Fibroblast of peridontal ligament (primary cell): Measurements from ENCODE around the gene TPD52L2.
"Not testable (repeated sequence)": the region's sequence is repeated elsewhere in the genome, so short reads cannot be mapped to it uniquely, and the experiment has no call there.

Source experiments
- DNase-seq: peaks from one replicate; pipeline ENCODE4 v3.0.0-alpha.2; 2010; ENCODE audit errors: extremely low read depth

The TPD52L2 gene

DNA sequence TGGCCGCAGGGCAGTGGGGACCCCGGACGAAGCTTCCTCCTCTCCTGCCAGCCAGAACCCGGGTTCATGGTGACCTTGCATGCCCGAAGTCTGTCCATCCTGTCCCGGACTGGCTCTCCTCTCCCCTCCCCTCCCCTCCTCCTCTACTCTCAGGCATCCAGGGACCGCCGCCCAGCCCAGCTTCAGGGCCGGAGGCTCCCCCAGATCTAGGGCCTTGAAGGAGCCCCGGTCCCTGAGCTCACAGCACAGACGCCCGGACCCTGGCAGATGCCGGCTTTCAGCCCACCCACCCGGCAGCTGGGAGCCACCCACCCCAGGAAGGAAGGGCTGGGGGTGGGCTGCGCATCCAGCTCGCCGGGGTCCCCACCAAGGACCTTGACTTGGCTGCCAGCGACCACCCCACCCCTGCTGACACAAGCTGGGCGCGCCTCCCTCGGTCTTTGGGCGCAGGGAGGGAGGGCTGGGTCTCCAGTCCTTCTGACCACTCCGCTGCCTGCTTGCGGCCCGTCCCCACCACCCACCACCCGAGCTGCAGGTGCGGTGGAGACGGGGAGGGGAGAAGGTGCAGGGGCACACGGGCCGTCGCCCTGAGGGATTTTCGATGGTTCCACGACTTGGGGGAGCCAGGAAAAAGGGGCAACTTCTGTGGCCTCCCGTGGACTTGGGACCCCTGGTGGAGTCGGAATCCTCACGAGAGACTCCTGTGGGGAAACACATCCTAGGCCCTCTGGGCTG lies 9.5 kb upstream of the TPD52L2 start:
- DNase-seq: no peak

DNA sequence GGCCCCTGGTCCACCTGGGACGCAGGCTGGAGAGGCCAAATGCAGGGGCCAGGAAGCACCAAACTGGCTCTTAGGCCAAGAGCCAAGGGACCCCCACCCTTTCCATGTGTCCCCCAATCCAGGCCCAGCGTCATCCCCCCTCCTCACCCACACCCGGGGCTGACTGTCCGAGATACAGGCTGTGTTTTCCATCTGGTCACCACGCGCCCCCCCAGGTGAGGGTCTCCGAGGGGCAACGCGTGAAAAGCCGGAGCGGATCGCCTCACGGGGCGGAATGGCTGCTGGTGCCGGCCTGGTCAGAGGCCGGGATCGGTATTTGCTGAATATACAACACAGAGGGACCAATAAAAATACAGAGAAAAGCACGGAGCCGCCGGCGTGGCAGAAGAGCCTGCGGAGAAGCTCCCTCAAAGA lies 9.0 kb upstream of the TPD52L2 start:
- no peak for DNase-seq

DNA sequence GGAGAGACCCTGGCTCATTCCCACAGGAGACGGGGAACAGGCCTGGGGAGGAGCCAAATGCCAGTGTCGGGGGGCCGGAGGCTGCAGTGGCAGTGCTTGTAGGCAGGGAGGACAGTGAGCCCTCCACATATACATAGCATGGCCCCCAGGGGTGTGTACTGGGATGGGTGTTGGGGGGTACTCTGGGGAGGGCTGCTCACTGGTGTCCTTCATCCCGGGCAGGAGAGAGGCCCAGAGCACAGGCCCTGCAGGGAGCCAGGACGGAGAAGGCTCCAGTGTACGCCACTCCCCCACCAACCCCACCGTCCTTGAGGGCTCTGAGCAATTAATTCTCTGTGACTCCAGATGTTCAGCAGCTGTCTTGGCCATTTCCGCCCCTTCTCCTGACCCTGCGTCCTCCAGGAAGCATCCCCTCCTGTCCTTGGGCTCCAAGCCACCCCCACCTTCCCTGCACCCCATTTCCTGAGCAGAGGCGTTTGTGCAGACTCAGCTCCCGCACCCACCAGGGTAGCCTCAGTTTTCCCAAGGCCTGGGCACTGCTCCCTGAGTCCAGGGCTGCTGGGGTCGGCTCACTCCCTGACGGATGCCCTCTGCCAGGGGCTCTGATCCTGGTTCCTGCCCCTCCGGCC lies 7.2 kb upstream of the TPD52L2 start:
- no peak for DNase-seq

DNA sequence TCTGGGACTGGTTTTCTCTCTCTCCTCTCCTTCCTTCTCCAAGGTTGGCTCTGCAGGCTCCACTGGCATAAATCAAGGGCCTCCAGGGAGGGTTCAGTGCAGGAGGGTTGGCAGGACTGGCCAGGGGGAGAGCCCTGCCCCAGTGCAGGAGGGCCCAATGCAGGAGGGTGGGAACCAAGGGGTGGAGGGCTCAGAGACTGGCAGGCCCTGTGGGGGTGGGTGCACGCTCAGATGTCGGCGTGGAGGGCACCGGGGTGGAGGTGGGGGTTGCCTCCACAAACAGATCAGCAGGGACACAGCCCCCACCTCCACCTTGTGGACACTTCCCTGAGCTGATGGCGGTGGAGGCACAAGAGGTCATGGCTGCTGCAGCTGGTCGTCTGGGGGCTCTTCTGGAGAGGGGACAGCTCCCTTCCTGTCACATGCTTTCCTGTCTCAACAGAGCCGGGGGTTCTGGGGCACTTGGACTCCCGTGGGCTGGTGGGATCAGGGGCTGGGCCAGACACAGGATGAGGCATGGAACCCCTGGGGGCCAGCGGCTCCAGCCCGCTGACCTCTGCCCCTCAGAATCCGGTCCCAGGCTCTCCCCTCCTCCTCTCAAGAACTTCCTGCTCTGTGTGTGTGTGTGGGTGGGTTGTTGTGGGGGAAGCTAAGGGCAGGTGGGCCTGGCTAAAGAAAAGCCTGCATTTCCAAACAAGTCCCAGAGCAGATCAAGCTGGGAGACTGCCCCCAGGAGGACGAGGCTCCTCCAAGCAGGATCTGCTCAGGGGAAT lies 6.5 kb upstream of the TPD52L2 start:
- no peak for DNase-seq

DNA sequence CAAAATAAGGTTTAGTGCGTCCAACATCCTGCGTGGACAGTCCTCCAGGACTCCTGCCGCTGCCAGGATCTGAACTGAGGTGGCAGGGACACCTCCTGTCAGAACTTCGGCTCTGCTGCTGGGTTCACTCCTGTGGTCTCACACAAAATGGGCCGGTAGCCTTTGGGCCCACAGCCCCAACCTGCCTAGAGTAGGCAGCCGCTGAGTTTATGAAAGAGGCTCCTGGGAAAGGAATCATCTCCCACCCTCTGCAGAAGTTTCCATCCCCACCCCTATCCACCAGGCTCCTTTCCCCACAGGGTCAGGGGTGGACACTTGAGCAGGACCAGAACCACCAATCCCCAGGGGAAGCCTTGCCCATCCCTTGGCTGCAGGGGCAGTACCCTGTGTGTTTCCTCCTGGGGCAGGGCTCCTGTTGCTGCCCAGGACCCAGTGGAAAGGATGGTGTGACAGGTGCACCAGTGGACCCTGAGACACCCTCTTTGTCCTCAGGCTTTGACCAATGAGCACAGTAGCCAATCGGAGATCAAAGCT lies 5.8 kb upstream of the TPD52L2 start:
- no peak for DNase-seq

DNA sequence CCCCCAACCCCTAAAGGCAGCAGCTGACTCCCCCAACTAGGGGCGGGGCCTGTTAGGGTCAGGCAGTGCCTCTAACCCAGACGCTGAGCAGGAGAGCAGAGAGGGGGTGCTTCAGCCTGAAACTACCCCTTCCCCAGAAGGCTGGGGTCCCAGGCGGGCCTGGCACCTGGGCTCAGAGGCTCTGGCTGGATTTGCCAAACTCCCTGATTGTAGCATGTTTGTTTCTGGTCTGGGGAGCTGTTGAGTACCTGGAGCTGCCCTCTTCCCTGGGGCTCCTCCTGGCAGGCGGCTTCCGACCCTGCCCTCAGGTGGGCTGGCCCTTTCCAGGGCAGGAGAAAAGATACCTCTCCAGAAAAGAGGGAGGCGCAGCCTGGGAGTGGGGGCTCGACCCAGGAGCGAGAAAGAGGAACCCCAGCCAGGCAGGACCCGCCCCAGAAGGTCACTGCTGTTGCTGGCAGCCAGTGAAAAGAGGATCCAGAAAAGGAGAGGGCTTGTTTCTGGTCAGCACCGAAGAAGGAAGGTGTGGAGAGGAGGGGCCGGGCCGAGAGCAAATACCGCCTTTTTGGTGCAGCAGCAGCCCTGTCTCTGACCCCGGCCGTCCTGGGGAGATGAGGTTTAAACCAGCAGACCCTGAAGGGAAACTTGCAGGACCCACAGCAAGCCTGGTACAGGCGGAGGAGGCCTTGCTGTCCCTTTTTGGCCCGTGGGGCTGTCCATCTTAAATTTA lies 4.6 kb upstream of the TPD52L2 start:
- DNase-seq: no peak

DNA sequence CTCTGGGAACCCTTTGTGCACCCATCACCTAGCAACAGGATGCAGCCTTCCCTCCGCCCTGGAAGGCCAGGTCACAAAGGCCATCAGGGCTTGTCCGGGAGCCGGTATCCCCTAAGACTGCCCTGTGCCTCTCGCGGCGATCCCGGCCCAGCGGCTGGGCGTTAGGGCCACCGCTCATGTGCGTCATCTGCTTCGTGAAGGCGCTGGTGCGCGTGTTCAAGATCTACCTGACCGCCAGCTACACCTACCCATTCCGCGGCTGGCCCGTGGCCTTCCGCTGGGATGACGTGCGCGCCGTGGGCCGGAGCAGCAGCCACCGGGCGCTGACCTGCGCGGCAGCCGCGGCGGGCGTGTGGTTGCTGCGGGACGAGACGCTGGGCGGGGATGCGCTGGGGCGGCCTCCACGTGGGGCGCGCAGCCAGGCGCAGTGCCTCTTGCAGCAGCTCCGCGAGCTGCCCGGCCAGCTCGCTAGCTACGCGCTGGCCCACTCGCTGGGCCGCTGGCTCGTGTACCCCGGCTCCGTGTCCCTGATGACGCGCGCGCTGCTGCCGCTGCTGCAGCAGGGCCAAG lies 3.6 kb upstream of the TPD52L2 start, which contains the start of gene ABHD16B:
TSS of gene ABHD16B (plus strand) at position 134 of the 570 bp plus-strand sequence. CDS start at position 177, 43 bp downstream.
- no peak for DNase-seq

DNA sequence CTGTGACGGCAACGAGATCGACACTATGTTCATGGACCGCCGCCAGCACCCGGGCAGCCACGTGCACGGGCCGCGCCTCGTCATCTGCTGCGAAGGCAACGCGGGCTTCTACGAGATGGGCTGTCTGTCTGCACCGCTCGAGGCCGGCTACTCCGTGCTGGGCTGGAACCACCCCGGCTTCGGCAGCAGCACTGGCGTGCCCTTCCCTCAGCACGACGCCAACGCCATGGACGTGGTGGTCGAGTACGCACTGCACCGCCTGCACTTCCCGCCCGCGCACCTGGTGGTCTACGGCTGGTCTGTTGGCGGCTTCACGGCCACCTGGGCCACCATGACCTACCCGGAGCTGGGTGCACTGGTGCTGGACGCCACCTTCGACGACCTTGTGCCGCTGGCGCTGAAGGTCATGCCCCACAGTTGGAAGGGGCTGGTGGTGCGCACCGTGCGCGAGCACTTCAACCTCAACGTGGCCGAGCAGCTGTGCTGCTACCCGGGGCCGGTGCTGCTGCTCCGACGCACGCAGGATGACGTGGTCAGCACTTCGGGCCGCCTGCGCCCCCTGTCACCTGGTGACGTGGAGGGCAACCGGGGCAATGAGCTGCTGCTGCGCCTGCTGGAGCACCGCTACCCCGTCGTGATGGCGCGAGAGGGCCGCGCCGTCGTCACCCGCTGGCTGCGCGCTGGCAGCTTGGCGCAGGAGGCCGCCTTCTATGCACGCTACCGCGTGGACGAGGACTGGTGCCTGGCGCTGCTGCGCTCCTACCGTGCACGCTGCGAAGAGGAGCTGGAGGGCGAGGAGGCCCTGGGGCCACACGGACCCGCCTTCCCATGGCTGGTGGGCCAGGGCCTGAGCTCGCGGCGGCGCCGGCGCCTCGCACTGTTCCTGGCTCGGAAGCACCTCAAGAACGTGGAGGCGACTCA lies 2.8 kb upstream of the TPD52L2 start:
- DNase-seq: no peak

DNA sequence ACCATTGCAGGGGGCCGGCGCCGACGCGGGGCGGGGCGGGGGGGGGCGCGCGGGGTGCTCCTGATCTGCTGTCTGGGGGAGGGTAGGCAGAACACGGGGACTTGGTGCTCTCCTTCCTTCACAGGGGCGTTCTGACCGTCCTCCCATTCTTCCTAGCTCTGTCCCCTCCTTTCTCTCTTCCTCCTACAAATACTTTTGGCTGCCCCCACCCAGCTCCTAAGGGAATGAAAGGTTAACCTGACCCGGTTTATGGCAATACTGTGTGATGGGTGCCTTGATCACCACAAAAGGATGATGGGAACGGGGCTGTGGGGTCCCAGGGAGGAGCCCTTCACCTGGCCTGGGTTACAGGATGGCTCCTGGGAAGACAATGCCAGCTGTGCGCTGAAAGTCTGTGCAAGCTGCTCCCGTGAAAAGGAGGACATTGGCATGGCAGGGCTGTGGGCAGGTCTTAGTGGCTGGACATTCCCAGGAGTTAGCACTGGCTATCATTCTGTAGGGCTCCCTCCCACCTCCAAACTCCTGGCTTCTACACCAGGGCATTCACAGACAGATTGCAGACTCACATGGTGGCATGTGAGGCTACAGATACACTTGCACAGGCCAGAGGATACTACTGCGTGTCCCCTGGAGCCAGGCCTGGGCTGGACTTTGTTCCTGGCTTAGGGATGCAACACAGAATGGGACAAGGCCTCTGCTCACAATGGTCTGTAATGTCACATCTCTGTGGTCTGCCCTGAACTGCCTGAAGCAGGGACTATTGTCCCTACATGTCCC lies 1.9 kb upstream of the TPD52L2 start:
- no peak for DNase-seq

DNA sequence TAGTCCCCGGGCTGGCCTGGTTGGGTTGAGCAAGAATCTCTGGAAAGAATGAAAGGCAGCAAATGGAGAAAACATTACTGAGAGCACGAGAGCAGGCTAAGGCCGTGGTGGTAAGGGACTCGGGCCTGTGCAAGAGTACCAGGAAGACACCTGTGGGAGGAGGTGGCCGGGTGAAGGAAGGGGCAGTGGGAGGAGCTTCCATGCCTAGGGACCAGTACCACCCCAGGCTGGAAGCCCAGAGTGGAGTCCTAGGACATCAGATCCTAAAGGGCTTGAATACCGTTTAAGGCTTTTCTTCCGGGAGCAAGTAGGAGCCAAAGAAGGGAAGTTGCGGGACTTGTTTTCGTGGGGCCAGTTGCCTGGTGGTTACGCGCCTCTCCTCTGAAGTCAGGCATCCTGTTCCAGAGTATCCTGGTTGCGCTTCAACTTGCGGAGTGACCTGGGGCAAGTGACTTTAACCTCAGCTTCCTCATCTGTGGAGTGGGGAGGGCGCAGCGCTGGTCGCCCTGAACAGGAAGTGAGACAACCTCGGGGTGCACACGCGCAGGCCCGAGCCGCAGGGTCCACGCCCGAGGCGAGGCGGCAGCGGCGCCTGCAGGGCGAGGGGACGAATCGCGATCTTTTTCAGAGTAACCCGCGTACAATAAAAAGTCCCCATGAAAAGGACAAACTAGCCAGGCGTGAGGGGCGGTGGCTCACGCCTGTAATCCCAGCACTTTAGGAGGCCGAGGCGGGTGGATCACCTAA lies 1.1 kb upstream of the TPD52L2 start:
- peak; percentile 66 for DNase-seq

DNA sequence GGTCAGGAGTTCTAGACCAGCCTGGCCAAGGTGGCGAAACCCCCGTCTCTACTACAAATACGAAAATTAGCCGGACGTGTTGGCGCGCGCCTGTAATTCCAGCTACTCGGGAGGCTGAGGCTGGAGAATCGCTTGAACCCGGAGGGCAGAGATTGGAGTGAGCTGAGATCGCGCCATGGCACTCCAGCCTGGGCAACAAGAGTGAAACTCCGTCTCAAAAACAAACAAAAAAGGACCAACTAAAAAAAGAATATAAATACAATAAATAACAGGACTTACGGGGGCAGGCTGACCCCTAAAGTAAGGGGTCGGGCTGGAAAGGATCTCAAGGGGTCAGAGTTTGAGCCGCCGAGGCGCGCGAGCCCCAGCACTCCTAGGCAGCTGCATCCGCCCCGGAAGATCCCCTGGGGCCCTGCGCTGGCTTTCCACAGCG lies 509 bp upstream of the TPD52L2 start:
- DNase-seq: no peak

DNA sequence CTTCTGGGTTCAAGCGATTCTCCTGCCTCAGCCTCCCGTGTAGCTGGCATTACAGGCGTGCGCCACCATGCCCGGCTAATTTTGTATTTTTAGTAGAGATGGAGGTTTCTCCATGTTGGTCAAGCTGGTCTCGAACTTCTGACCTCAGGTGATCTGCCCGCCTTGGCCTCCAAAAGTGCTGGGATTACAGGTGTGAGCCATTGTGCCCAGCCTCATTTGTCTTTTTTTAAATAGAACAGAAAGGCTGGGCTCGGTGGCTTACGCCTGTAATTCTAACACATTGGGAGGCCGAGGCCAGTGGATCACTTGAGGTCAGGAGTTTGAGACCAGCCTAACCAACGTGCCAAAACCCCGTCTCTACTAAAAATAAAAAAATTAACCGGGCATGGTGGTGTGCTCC lies 2.0 kb downstream of the TPD52L2 start:
- not testable (repeated sequence) for DNase-seq

DNA sequence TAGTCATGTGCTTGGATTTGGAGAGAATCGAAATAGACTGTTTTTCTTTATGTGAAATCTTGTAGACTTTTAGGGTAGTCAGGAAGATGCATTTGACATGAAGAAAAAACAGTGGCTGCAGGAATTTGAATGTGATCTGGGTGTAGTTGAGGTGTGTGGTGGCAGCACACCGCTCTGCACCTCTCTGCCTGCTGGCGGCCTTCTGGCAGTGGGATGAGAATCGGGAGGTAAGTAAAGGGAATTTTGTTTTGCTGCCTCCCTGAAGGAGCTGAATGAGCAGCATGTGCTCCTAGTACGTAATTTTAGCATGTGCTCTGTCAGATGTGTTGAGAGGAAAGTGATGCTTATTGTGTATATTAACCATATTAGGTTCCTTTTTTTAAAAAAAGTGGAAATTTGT lies 3.2 kb downstream of the TPD52L2 start:
- DNase-seq: no peak

DNA sequence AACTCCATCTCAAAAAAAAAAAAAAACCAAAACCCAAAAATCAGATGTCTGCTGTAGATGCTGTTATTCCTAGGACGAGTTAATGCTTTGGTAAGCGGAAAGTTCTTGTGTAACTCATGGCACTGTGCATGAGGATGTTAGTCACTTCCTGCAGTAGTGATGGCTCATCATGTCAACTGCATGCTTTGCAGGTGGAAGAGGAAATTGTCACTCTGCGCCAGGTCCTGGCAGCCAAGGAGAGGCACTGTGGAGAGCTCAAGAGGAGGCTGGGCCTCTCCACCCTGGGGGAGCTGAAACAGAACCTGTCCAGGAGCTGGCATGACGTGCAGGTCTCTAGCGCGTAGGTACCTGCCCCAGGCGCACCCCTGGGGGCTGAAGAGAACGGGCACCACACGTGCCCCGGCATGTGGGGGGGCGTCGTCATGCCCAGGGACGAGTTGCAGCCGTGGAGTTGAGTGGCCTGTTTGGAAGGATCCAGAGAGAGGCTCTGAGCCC lies 8.5 kb downstream of the TPD52L2 start:
- DNase-seq: no peak

DNA sequence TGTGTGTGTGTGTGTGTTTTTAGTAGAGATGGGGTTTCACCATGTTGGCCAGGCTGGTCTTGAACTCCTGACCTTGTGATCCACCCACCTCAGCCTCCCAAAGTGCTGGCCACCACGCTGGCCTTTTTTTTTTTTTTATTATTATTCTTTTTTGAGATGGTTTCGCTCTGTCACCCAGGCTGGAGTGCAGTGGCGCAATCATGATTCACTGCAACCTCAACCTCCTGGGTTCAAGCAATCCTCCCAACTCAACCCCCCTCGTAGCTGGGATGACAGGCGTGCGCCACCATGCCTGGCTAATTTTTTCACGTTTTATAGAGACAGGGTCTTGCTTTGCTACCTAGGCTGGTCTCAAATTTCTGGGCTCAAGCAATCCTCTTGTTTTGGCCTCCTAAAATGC lies 9.2 kb downstream of the TPD52L2 start:
- not testable (repeated sequence) for DNase-seq

DNA sequence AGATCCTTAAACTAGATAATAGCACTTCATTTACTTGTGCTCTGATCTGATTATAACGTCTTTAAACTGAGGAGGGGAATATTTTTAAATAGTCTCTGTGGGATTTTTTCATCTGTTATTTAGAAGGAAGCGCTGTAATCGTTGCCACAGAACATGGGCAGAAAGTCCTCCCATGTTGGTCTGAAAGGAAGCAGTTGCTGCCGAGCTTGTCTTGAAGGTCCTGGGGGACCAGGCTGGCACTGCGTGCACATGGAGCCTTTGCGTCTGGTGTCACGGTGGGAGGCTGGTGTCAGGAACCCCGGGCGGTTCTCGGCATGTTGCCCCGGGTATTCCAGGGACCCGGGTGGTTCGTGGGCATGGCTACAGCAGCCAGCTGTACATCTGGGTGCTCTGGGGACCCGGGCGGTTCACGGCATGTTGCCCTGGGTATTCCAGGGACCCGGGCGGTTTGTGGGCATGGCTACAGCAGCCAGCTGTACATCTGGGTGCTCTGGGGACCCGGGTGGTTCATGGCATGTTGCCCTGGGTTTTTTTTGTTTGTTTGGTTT lies 11.5 kb downstream of the TPD52L2 start:
- no peak for DNase-seq

DNA sequence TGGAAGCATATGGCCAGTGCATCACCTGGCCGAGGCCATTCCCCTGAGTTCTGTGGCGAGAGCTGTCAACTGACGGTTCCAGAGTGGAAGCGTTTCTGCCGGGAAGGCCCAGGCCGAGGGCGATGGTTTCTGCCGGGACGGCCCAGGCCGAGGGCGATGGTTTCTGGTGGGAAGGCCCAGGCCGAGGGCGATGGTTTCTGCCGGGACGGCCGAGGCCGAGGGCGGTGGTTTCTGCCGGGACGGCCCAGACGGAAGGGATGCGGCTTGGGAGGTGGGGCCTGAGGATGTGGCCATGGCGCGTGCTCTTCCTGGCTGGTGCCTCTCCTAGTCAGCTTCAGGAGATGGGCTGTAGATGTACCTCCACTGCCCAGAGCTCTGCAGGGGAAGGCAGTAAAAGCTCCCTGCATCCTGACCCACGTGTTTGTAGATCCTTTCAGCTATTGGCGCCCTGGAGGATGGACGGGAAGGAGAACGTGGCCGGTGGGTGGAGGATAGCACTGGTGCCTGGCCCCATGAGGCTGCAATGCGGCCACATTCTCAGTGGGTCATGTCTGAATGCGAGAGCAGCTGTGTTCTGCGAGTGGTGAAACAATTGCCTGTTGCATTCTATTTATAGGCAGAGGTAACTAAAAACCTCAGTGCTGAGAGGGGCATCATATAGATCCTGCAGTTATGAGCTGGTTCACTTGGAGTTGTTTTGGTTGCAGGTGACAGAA lies 12.8 kb downstream of the TPD52L2 start:
- no peak for DNase-seq
